A549 (cell line): Measurements from ENCODE around the gene ZSWIM3. TPM values are rescaled to one million over a fixed set of nuclear protein-coding genes. Genes with fewer than 3 reads are reported as not detected.

Experiments used
- ATAC-seq, 2 experiments: fragments of 200-7000 bp in 1 of 2; fragments of >200 bp in 1 of 2; cut with Nextera tagmentation in 1 of 2; cut with Tn5 transposase in 1 of 2; 3 replicates each; pipeline versions ENCODE4 v1.8.0 to v1.9.1; 2018 to 2020; ENCODE audit warnings: mild to moderate bottlenecking in 1 of 2, moderate library complexity in 1 of 2
- CTCF ChIA-PET: fragments of 300-600 bp; sonication (Branson Sonifier 250); formaldehyde crosslinking; extraction: SDS; loops from one replicate; lab custom pipeline; 2021; ENCODE audit warnings: antibody characterized with exemption, inconsistent platforms; lab: Yijun Ruan, JAX
- POLR2A ChIA-PET: fragments of 350-600 bp; formaldehyde crosslinking; extraction: SDS; loops from one replicate; lab custom pipeline; 2021; ENCODE audit warnings: antibody characterized with exemption, inconsistent platforms; lab: Yijun Ruan, JAX
- DNase-seq, 2 experiments: peaks; one replicate each; pipeline versions ENCODE4 v3.0.0 to v3.0.0-alpha.2; 2011 to 2016; ENCODE audit warnings: low read depth in 1 of 2, low spot score in 1 of 2
- FAIRE-seq: peaks from 2 replicates; lab custom pipeline; 2011; peaks lifted over from hg19 to GRCh38; lab: Jason Lieb, UNC
- H3K27ac ChIP-seq, 2 experiments: fragments of >200 bp; sonication (Bioruptor Twin); formaldehyde crosslinking; 3 replicates each; pipeline ENCODE4 v1.5.1; 2016 to 2017
- H3K4me1 ChIP-seq: fragments of >200 bp; sonication (Bioruptor Twin); formaldehyde crosslinking; 3 replicates; pipeline ENCODE4 v1.6.1; 2016
- H3K4me2 ChIP-seq: fragments of >200 bp; sonication (Bioruptor Twin); formaldehyde crosslinking; 3 replicates; pipeline ENCODE4 v1.6.1; 2016
- H3K4me3 ChIP-seq: fragments of >200 bp; sonication (Bioruptor Twin); formaldehyde crosslinking; 3 replicates; pipeline ENCODE4 v1.5.1; 2016
- H3K9me3 ChIP-seq: fragments of >200 bp; sonication (Bioruptor Twin); formaldehyde crosslinking; 3 replicates; pipeline ENCODE4 v1.6.1; 2016
- BCL3 ChIP-seq: fragments of >200 bp; sonication (Bioruptor Twin); formaldehyde crosslinking; IDR thresholded peaks from 3 replicates; pipeline ENCODE4 v1.6.1; 2016
- CBX2 ChIP-seq: fragments of 200-600 bp; sonication (generic); IDR thresholded peaks from 2 replicates; pipeline ENCODE4 v1.6.1; 2016; ENCODE audit warnings: low read depth, mild to moderate bottlenecking, borderline replicate concordance
- CHD2 ChIP-seq: fragments of 150-350 bp; IDR thresholded peaks from 2 replicates; pipeline ENCODE4 v1.6.1; 2014; ENCODE audit warnings: low read length; ENCODE audit not compliant: partially characterized antibody
- EHMT2 ChIP-seq: fragments of 200-600 bp; sonication (generic); IDR thresholded peaks from 2 replicates; pipeline ENCODE4 v1.6.1; 2016; ENCODE audit warnings: antibody characterized with exemption, low read depth, mild to moderate bottlenecking, moderate library complexity
- ELK1 ChIP-seq: fragments of 150-350 bp; IDR thresholded peaks from 2 replicates; pipeline ENCODE4 v1.6.1; 2014; ENCODE audit warnings: low read depth, mild to moderate bottlenecking, low read length
- ESRRA ChIP-seq: fragments of 150-350 bp; IDR thresholded peaks from 2 replicates; pipeline ENCODE4 v1.6.1; 2014; ENCODE audit warnings: mild to moderate bottlenecking, low read length, borderline replicate concordance
- HDAC2 ChIP-seq: fragments of 200-600 bp; sonication (generic); IDR thresholded peaks from 2 replicates; pipeline ENCODE4 v1.6.1; 2016
- HOXA7 ChIP-seq: fragments of 250-450 bp; sonication (Bioruptor Pico); IDR thresholded peaks from 2 replicates; pipeline ENCODE4 v1.5.0; 2020; ENCODE audit warnings: mild to moderate bottlenecking, moderate library complexity
- HOXB5 ChIP-seq: fragments of 250-450 bp; sonication (Bioruptor Pico); IDR thresholded peaks from 2 replicates; pipeline ENCODE4 v1.5.0; 2020; ENCODE audit warnings: mild to moderate bottlenecking, moderate library complexity
- JUN ChIP-seq, 2 experiments: fragments of >200 bp; sonication (Bioruptor Twin); formaldehyde crosslinking; IDR thresholded peaks; 2 replicates in 1 of 2; 3 replicates in 1 of 2; pipeline ENCODE4 v1.6.1; 2016 to 2017
- PHF8 ChIP-seq: fragments of 200-600 bp; sonication (generic); IDR thresholded peaks from 2 replicates; pipeline ENCODE4 v1.6.1; 2016; ENCODE audit warnings: low read depth, mild to moderate bottlenecking, antibody characterized with exemption, moderate library complexity, borderline replicate concordance
- RARB ChIP-seq: fragments of 250-450 bp; sonication (Bioruptor Pico); IDR thresholded peaks from 2 replicates; pipeline ENCODE4 v1.8.0; 2021; ENCODE audit warnings: mild to moderate bottlenecking, moderate library complexity
- TFCP2L1 ChIP-seq: fragments of 250-450 bp; sonication (Bioruptor Pico); IDR thresholded peaks from 2 replicates; pipeline ENCODE4 v1.5.0; 2021; ENCODE audit warnings: mild to moderate bottlenecking
- ZC3H11A ChIP-seq: fragments of 450-650 bp; IDR thresholded peaks from 2 replicates; pipeline ENCODE4 v1.6.1; 2014; ENCODE audit warnings: antibody characterized with exemption, mild to moderate bottlenecking
- ZFP36 ChIP-seq: fragments of 450-650 bp; IDR thresholded peaks from 2 replicates; pipeline ENCODE4 v1.6.1; 2014; ENCODE audit warnings: borderline replicate concordance; ENCODE audit not compliant: partially characterized antibody
- WGBS: methylation state at CpG from one replicate; pipeline ENCODE4 v1.1.6; 2017; ENCODE audit errors: missing lambda C conversion rate; 5-methylcytosine and 5-hydroxymethylcytosine counted together
- polyA plus RNA-seq, 4 experiments: library from polyadenylated mRNA; depleted of rRNA in 3 of 4; stranded (reverse); fragments of >200 nt; fragmentation: RNase III in 1 of 4; extraction: RNeasy Plus Mini Kit Qiagen cat#74134 plus additional on column Dnase treatment in 1 of 4; gene quantifications; 2 replicates in 3 of 4; 3 replicates in 1 of 4; pipeline ENCODE4 v1.2.3, GENCODE V29; 2011 to 2017

The ZSWIM3 gene
- polyA plus RNA-seq, 2 of the 4 experiments (the other 2 are of a cell fraction), result 1.1 to 1.3 TPM

- ChIA-PET POLR2A (no interaction called here), CTCF (interaction anchor here (0.7 to 1.2 kb wide), 2 partner anchors 50 to 63 kb away, joined by 3 read pairs; no protein-coding TSS in a partner anchor)
- no peaks in the 10 kb centered on the region for H3K9me3 ChIP-seq
- no peak for ATAC-seq
- FAIRE-seq, result no peak
- H3K4me1 ChIP-seq, result peaks cover 26% of the 10 kb centered on the region
- DNase-seq, result no peak
- no peak overlapping the region for H3K4me3 ChIP-seq
- H3K27ac ChIP-seq, result no peak overlapping the region
- no peak overlapping the region for H3K4me2 ChIP-seq
- TF ChIP-seq BCL3, result no peak
- peak; percentile 84 for TF ChIP-seq ZFP36
- 99% methylated on average over 2 of the region's 2 CpGs for WGBS
Measured at GRCh38 chr20:45908084-45908483, 50.7 kb downstream of the ZSWIM3 start.

GRCh38 chr20:45909336-45909808 is 52.0 kb downstream of the ZSWIM3 start:
- H3K4me3 ChIP-seq, result no peak overlapping the region
- H3K9me3 ChIP-seq, result no peaks in the 10 kb centered on the region
- ATAC-seq (no peak), DNase-seq (no peak), FAIRE-seq (no peak)
- WGBS, result 91% methylated on average over 12 of the region's 12 CpGs
- no peak overlapping the region for H3K27ac ChIP-seq
- peaks cover 26% of the 10 kb centered on the region for H3K4me1 ChIP-seq
- ChIA-PET POLR2A (interaction anchor here (0.8 kb wide), 1 partner anchor 19 kb away, joined by 3 read pairs; the partner anchor contains the start of genes CTSA and NEURL2), CTCF (interaction anchor here (1.0 to 1.4 kb wide), 2 partner anchors 56 to 102 kb away, joined by 3 to 5 read pairs; no protein-coding TSS in a partner anchor)
- no peak overlapping the region for H3K4me2 ChIP-seq
- TF ChIP-seq CHD2 (no peak), JUN (IDR thresholded peaks at IDR 0.05) (no peak), PHF8 (no peak), ELK1 (no peak), HOXA7 (CRISPR knock-in tag) (no peak), BCL3 (no peak), HDAC2 (no peak), ZC3H11A (no peak), ESRRA (no peak)

- peak overlapping the region; percentile 23; the same call in 1 of the 3 replicates for H3K4me3 ChIP-seq
- CTCF ChIA-PET, result interaction anchor here (0.6 to 1.6 kb wide), 4 partner anchors 14 to 1780 kb away, joined by 3 to 6 read pairs (median 4); no protein-coding TSS in a partner anchor
Measured at GRCh38 chr20:45909817-45910669, 52.6 kb downstream of the ZSWIM3 start.

More at GRCh38 chr20:45909817-45910669, 52.6 kb downstream of the ZSWIM3 start:
- WGBS, result 84% methylated on average over 22 of the region's 22 CpGs
- peak overlapping the region; percentile 43 to 75; a peak in 5 of 6 replicates for H3K27ac ChIP-seq
- H3K4me1 ChIP-seq, result peaks cover 24% of the 10 kb centered on the region
- ATAC-seq (no peak), FAIRE-seq (no peak)
- POLR2A ChIA-PET, result interaction anchor here (0.8 to 1.2 kb wide), 2 partner anchors 19 to 25 kb away, joined by 3 to 8 read pairs; partner anchors contain the start of genes CTSA and NEURL2
- no peak for TF ChIP-seq JUN (IDR thresholded peaks at IDR 0.05)
- TF ChIP-seq TFCP2L1, result no peak
- TF ChIP-seq ESRRA, result no peak
- TF ChIP-seq RARB, result no peak
- no peak for TF ChIP-seq CBX2
- no peak for TF ChIP-seq HOXB5 (CRISPR knock-in tag)
- no peak for TF ChIP-seq EHMT2
- TF ChIP-seq, all 56 proteins: peak for 0
- DNase-seq, result no peak
- Histone ChIP-seq H3K4me2 (peak overlapping the region; percentile 69), H3K9me3 (no peaks in the 10 kb centered on the region)
